Mesenchymal stem cell (in vitro differentiated cells and primary cell): ENCODE measurements around the gene UGT1A8.

Source experiments
- DNase-seq: peaks from one replicate; pipeline ENCODE4 v3.0.0-alpha.2; 2013
- H2AFZ ChIP-seq: one replicate; pipeline ENCODE4 v1.6.1; 2013; ENCODE audit warnings: low read depth, mild to moderate bottlenecking, control low read depth, inconsistent platforms, low read length, moderate library complexity
- H2AK5ac ChIP-seq: 2 replicates; pipeline ENCODE4 v1.6.1; 2013; ENCODE audit warnings: low read length, moderate library complexity, mild to moderate bottlenecking, inconsistent platforms; ENCODE audit not compliant: severe bottlenecking
- H2BK120ac ChIP-seq: one replicate; pipeline ENCODE4 v1.6.1; 2013; ENCODE audit warnings: low read depth, mild to moderate bottlenecking, inconsistent platforms, low read length, moderate library complexity
- H2BK12ac ChIP-seq, 2 experiments: one replicate each; pipeline ENCODE4 v1.6.1; 2013; ENCODE audit warnings: inconsistent platforms in 2 of 2, low read length in 2 of 2, mild to moderate bottlenecking in 2 of 2, moderate library complexity in 2 of 2, control low read depth in 1 of 2
- H2BK15ac ChIP-seq: one replicate; pipeline ENCODE4 v1.6.1; 2013; ENCODE audit warnings: mild to moderate bottlenecking, low read depth, inconsistent platforms; ENCODE audit not compliant: poor library complexity, severe bottlenecking
- H2BK5ac ChIP-seq: 2 replicates; pipeline ENCODE4 v1.6.1; 2013; ENCODE audit warnings: low read depth, mild to moderate bottlenecking, low read length, control low read depth, inconsistent platforms; ENCODE audit not compliant: poor library complexity, severe bottlenecking
- H3K14ac ChIP-seq, 2 experiments: one replicate each; pipeline ENCODE4 v1.6.1; 2013; ENCODE audit warnings: inconsistent platforms in 2 of 2, low read length in 2 of 2, control low read depth in 1 of 2, mild to moderate bottlenecking in 1 of 2, moderate library complexity in 1 of 2
- H3K18ac ChIP-seq, 2 experiments: one replicate each; pipeline ENCODE4 v1.6.1; 2013; ENCODE audit warnings: inconsistent platforms in 2 of 2, low read length in 2 of 2, control low read depth in 1 of 2, low read depth in 1 of 2, mild to moderate bottlenecking in 1 of 2
- H3K23ac ChIP-seq, 2 experiments: one replicate each; pipeline ENCODE4 v1.6.1; 2013; ENCODE audit warnings: inconsistent platforms in 2 of 2, low read length in 2 of 2, mild to moderate bottlenecking in 2 of 2, moderate library complexity in 2 of 2, control low read depth in 1 of 2
- H3K27ac ChIP-seq: 2 replicates; pipeline ENCODE4 v1.5.1; 2013; ENCODE audit warnings: mild to moderate bottlenecking, moderate library complexity, low read length, control low read depth, inconsistent platforms; ENCODE audit not compliant: poor library complexity, severe bottlenecking
- H3K27me3 ChIP-seq, 2 experiments: 2 replicates each; pipeline versions ENCODE4 v1.6.1 to v1.7.0; 2013; ENCODE audit warnings: low read length in 2 of 2, mild to moderate bottlenecking in 2 of 2, moderate library complexity in 2 of 2, control low read depth in 1 of 2, inconsistent platforms in 1 of 2; ENCODE audit not compliant: control insufficient read depth in 1 of 2, insufficient read depth in 1 of 2
- H3K36me3 ChIP-seq, 2 experiments: 2 replicates each; pipeline versions ENCODE4 v1.6.1 to v1.7.0; 2013; ENCODE audit warnings: low read length in 2 of 2, control low read depth in 1 of 2, inconsistent platforms in 1 of 2, low read depth in 1 of 2, mild to moderate bottlenecking in 1 of 2; ENCODE audit not compliant: insufficient read depth in 2 of 2, control insufficient read depth in 1 of 2
- H3K4ac ChIP-seq, 2 experiments: one replicate each; pipeline ENCODE4 v1.6.1; 2013; ENCODE audit warnings: inconsistent platforms in 2 of 2, low read length in 2 of 2, mild to moderate bottlenecking in 2 of 2, moderate library complexity in 2 of 2, control low read depth in 1 of 2, low read depth in 1 of 2
- H3K4me1 ChIP-seq: 2 replicates; pipeline ENCODE4 v1.6.1; 2013; ENCODE audit warnings: low read depth, low read length, control low read depth; ENCODE audit not compliant: control insufficient read depth, insufficient read depth
- H3K4me2 ChIP-seq: 2 replicates; pipeline ENCODE4 v1.6.1; 2013; ENCODE audit warnings: low read length, mild to moderate bottlenecking, inconsistent platforms; ENCODE audit not compliant: poor library complexity, severe bottlenecking
- H3K4me3 ChIP-seq, 2 experiments: 2 replicates each; pipeline versions ENCODE4 v1.5.1 to v1.7.0; 2013; ENCODE audit warnings: low read length in 2 of 2, mild to moderate bottlenecking in 2 of 2, control low read depth in 1 of 2, low read depth in 1 of 2; ENCODE audit not compliant: insufficient read depth in 1 of 2
- H3K79me1 ChIP-seq: replicated peaks from 2 replicates; pipeline ENCODE4 v1.6.1; 2013; ENCODE audit warnings: mild to moderate bottlenecking, control low read depth, low read length, inconsistent platforms; ENCODE audit not compliant: poor library complexity, severe bottlenecking
- H3K9ac ChIP-seq: 2 replicates; pipeline ENCODE4 v1.7.0; 2013; ENCODE audit warnings: mild to moderate bottlenecking, low read length, moderate library complexity
- H3K9me3 ChIP-seq: 2 replicates; pipeline ENCODE4 v1.7.0; 2013; ENCODE audit warnings: mild to moderate bottlenecking, low read length; ENCODE audit not compliant: control insufficient read depth
- H4K8ac ChIP-seq: one replicate; pipeline ENCODE4 v1.6.1; 2013; ENCODE audit warnings: inconsistent platforms, mild to moderate bottlenecking, low read length, moderate library complexity
- H4K91ac ChIP-seq: one replicate; pipeline ENCODE4 v1.6.1; 2013; ENCODE audit warnings: mild to moderate bottlenecking, low read length, inconsistent platforms
- WGBS: methylation state at CpG from one replicate; pipeline ENCODE4 v1.1.7; 2013; ENCODE audit warnings: mixed read lengths; 5-methylcytosine and 5-hydroxymethylcytosine counted together

Gene UGT1A8

GRCh38 chr2:233758849-233759248 is 141.4 kb downstream of the UGT1A8 start:
- H3K9ac ChIP-seq: no peak overlapping the region
- no peak overlapping the region for H3K23ac ChIP-seq
- H3K4ac ChIP-seq: no peak overlapping the region
- H3K4me1 ChIP-seq: no peaks in the 10 kb centered on the region
- no peak overlapping the region for H2AFZ ChIP-seq
- H3K27me3 ChIP-seq: peaks cover 0 to 4% of the 10 kb centered on the region in 2 experiments
- H3K18ac ChIP-seq: no peak overlapping the region
- no peak overlapping the region for H2AK5ac ChIP-seq
- no peak overlapping the region for H3K27ac ChIP-seq
- H3K9me3 ChIP-seq: no peaks in the 10 kb centered on the region
- no peak overlapping the region for H4K8ac ChIP-seq
- H3K79me1 ChIP-seq: no peaks in the 10 kb centered on the region
- H3K4me3 ChIP-seq: no peak overlapping the region
- no peak overlapping the region for H2BK5ac ChIP-seq
- no peak overlapping the region for H4K91ac ChIP-seq
- no peaks in the 10 kb centered on the region for H3K36me3 ChIP-seq
- H2BK12ac ChIP-seq: no peak overlapping the region
- no peak overlapping the region for H2BK120ac ChIP-seq
- WGBS: 91% methylated on average over 2 of the region's 2 CpGs
- H3K4me2 ChIP-seq: no peak overlapping the region
- H3K14ac ChIP-seq: no peak overlapping the region
- no peak overlapping the region for H2BK15ac ChIP-seq
- DNase-seq: no peak

GRCh38 chr2:233760043-233760442 is 142.6 kb downstream of the UGT1A8 start, which contains the start of gene UGT1A1:
TSS of gene UGT1A1 (plus strand) at chr2:233760270. CDS start at chr2:233760288, 18 bp downstream.
- H4K91ac ChIP-seq: no peak within 1 kb of the TSS
- no peak within 1 kb of the TSS for H3K23ac ChIP-seq
- no peak within 1 kb of the TSS for H4K8ac ChIP-seq
- H3K4me2 ChIP-seq: no peak within 1 kb of the TSS
- H3K14ac ChIP-seq: no peak within 1 kb of the TSS
- H3K18ac ChIP-seq: no peak within 1 kb of the TSS
- no peaks in the 10 kb centered on the region for H3K9me3 ChIP-seq
- peaks cover 0 to 14% of the 10 kb centered on the region in 2 experiments for H3K27me3 ChIP-seq
- no peak within 1 kb of the TSS for H2AFZ ChIP-seq
- no peak within 1 kb of the TSS for H3K9ac ChIP-seq
- no peak within 1 kb of the TSS for H2BK5ac ChIP-seq
- no peak within 1 kb of the TSS for H2BK120ac ChIP-seq
- H2BK15ac ChIP-seq: no peak within 1 kb of the TSS
- no peaks in the 10 kb centered on the region for H3K4me1 ChIP-seq
- no peak within 1 kb of the TSS for H2BK12ac ChIP-seq
- H3K27ac ChIP-seq: no peak within 1 kb of the TSS
- no peak within 1 kb of the TSS for H3K4ac ChIP-seq
- no peak for DNase-seq
- H3K79me1 ChIP-seq: no peaks in the 10 kb centered on the region
- WGBS: 87% methylated on average over 4 of the region's 6 CpGs
- no peak within 1 kb of the TSS for H3K4me3 ChIP-seq
- no peaks in the 10 kb centered on the region for H3K36me3 ChIP-seq
- H2AK5ac ChIP-seq: no peak within 1 kb of the TSS

- Histone ChIP-seq H3K4me2 (no peak overlapping the region), H2BK15ac (no peak overlapping the region), H3K14ac (no peak overlapping the region), H3K36me3 (no peaks in the 10 kb centered on the region), H3K4me1 (no peaks in the 10 kb centered on the region), H3K9ac (no peak overlapping the region), H3K4ac (no peak overlapping the region), H3K4me3 (no peak overlapping the region), H2BK5ac (no peak overlapping the region), H3K18ac (no peak overlapping the region), H4K8ac (no peak overlapping the region), H3K9me3 (no peaks in the 10 kb centered on the region), H2BK12ac (no peak overlapping the region), H3K79me1 (no peaks in the 10 kb centered on the region), H2BK120ac (no peak overlapping the region), H2AK5ac (no peak overlapping the region), H4K91ac (no peak overlapping the region), H2AFZ (no peak overlapping the region), H3K27me3 (peaks cover 0 to 18% of the 10 kb centered on the region in 2 experiments), H3K27ac (no peak overlapping the region), H3K23ac (no peak overlapping the region)
- 58% methylated on average over 3 of the region's 4 CpGs for WGBS
- DNase-seq: no peak
These were observed 143.8 kb downstream of the UGT1A8 start for GRCh38 chr2:233761040-233761769.

- Histone ChIP-seq H3K4me2 (no peak overlapping the region), H3K27me3 (peaks cover 7 to 21% of the 10 kb centered on the region in 2 experiments), H3K23ac (no peak overlapping the region), H2BK12ac (no peak overlapping the region), H3K36me3 (no peaks in the 10 kb centered on the region), H3K79me1 (no peaks in the 10 kb centered on the region), H3K14ac (no peak overlapping the region), H3K18ac (no peak overlapping the region), H3K4ac (no peak overlapping the region), H2BK15ac (no peak overlapping the region), H3K9me3 (no peaks in the 10 kb centered on the region), H3K4me3 (no peak overlapping the region), H2BK120ac (no peak overlapping the region), H3K4me1 (peaks cover 2% of the 10 kb centered on the region), H3K27ac (no peak overlapping the region), H2AFZ (no peak overlapping the region), H3K9ac (peak overlapping the region; percentile 28), H2AK5ac (no peak overlapping the region), H4K91ac (no peak overlapping the region), H2BK5ac (no peak overlapping the region), H4K8ac (no peak overlapping the region)
- DNase-seq: peak; percentile 13
- 59% methylated on average over 7 of the region's 7 CpGs for WGBS
These were observed 146.8 kb downstream of the UGT1A8 start for GRCh38 chr2:233764264-233764663.
